Neural cell (in vitro differentiated cells): ENCODE data around the gene TRIM66. TPM values are rescaled to one million over a fixed set of nuclear protein-coding genes. Genes with fewer than 3 reads are reported as not detected.

Experiments
- H2AFZ ChIP-seq: fragments of 200-600, 300-800 bp; sonication (generic), shearing (Covaris generic); 2 replicates; pipeline ENCODE4 v1.6.0; 2014; ENCODE audit warnings: low read depth, mild to moderate bottlenecking, antibody characterized with exemption, low read length, moderate library complexity
- H3F3A ChIP-seq: fragments of 200-600 bp; shearing (Covaris generic); 2 replicates; pipeline ENCODE4 v1.6.1; 2016; ENCODE audit warnings: mild to moderate bottlenecking, moderate library complexity, mixed read lengths, antibody characterized with exemption, low read length; ENCODE audit not compliant: insufficient read depth, poor library complexity, severe bottlenecking
- H3K27ac ChIP-seq: fragments of 200-600, 300-800 bp; sonication (generic), shearing (Covaris generic); 2 replicates; pipeline ENCODE4 v1.5.1; 2014; ENCODE audit warnings: mild to moderate bottlenecking, low read length, moderate library complexity
- H3K27me3 ChIP-seq: fragments of 300-800, 200-600 bp; sonication (generic), shearing (Covaris generic); 2 replicates; pipeline ENCODE4 v1.6.0; 2014; ENCODE audit warnings: mild to moderate bottlenecking, low read depth, low read length, moderate library complexity; ENCODE audit not compliant: insufficient read depth
- H3K36me3 ChIP-seq: fragments of 300-800, 200-600 bp; sonication (generic), shearing (Covaris generic); 2 replicates; pipeline ENCODE4 v1.5.1; 2014; ENCODE audit warnings: mild to moderate bottlenecking, antibody characterized with exemption, low read length, moderate library complexity; ENCODE audit not compliant: insufficient read depth
- H3K4me2 ChIP-seq: fragments of 300-800, 200-600 bp; sonication (generic), shearing (Covaris generic); 2 replicates; pipeline ENCODE4 v1.6.0; 2014; ENCODE audit warnings: mild to moderate bottlenecking, low read length
- H3K4me3 ChIP-seq: fragments of 300-800, 200-600 bp; sonication (generic), shearing (Covaris generic); 2 replicates; pipeline ENCODE4 v1.5.1; 2014; ENCODE audit warnings: mild to moderate bottlenecking, low read length, moderate library complexity
- H3K79me2 ChIP-seq: fragments of 200-600 bp; shearing (Covaris generic); replicated peaks from 2 replicates; pipeline ENCODE4 v1.6.0; 2014; ENCODE audit warnings: mild to moderate bottlenecking, low read length, moderate library complexity; ENCODE audit not compliant: insufficient read depth
- H3K9ac ChIP-seq: fragments of 300-800, 200-600 bp; sonication (generic), shearing (Covaris generic); 2 replicates; pipeline ENCODE4 v1.6.1; 2016; ENCODE audit warnings: mild to moderate bottlenecking, low read length, mixed read lengths
- H3K9me2 ChIP-seq: fragments of 200-600 bp; shearing (Covaris generic); 2 replicates; pipeline ENCODE4 v1.6.1; 2016; ENCODE audit warnings: mild to moderate bottlenecking, low read length, mixed read lengths; ENCODE audit not compliant: insufficient read depth
- H3K9me3 ChIP-seq: fragments of 200-600, 300-800 bp; sonication (generic), shearing (Covaris generic); 2 replicates; pipeline ENCODE4 v1.6.1; 2016; ENCODE audit warnings: mild to moderate bottlenecking, mixed run types, low read length, moderate library complexity, mixed read lengths
- H4K20me1 ChIP-seq: fragments of 200-600 bp; shearing (Covaris generic); 2 replicates; pipeline ENCODE4 v1.6.1; 2016; ENCODE audit warnings: mild to moderate bottlenecking, mixed run types; ENCODE audit not compliant: insufficient read depth
- EP300 ChIP-seq: fragments of 450-650 bp; conservative IDR thresholded peaks from 2 replicates; pipeline ENCODE4 v1.6.1; 2014; ENCODE audit warnings: antibody characterized with exemption, mild to moderate bottlenecking, moderate library complexity; ENCODE audit not compliant: poor library complexity, severe bottlenecking
- EZH2 ChIP-seq: fragments of 200-600, 300-800 bp; shearing (Covaris generic), sonication (generic); IDR thresholded peaks from 2 replicates; pipeline ENCODE4 v1.6.1; 2014; ENCODE audit warnings: antibody characterized with exemption, low read length, borderline replicate concordance, mild to moderate bottlenecking; ENCODE audit not compliant: insufficient read depth, poor library complexity, severe bottlenecking
- MXI1 ChIP-seq: fragments of 450-650 bp; conservative IDR thresholded peaks from 2 replicates; pipeline ENCODE4 v1.6.1; 2014; ENCODE audit warnings: antibody characterized with exemption, mild to moderate bottlenecking; ENCODE audit not compliant: poor library complexity, severe bottlenecking
- POLR2AphosphoS5 ChIP-seq: IDR thresholded peaks from 2 replicates; pipeline ENCODE4 v1.6.1; 2012
- RAD21 ChIP-seq: fragments of 450-650 bp; conservative IDR thresholded peaks from 2 replicates; pipeline ENCODE4 v1.6.1; 2014; ENCODE audit warnings: antibody characterized with exemption, mild to moderate bottlenecking, moderate library complexity
- REST ChIP-seq: IDR thresholded peaks from 2 replicates; pipeline ENCODE4 v1.6.1; 2012; ENCODE audit warnings: borderline replicate concordance
- SMC3 ChIP-seq: fragments of 450-650 bp; conservative IDR thresholded peaks from 2 replicates; pipeline ENCODE4 v1.6.1; 2014; ENCODE audit warnings: antibody characterized with exemption, mild to moderate bottlenecking, moderate library complexity; ENCODE audit not compliant: poor library complexity
- TAF1 ChIP-seq: IDR thresholded peaks from 2 replicates; pipeline ENCODE4 v1.6.1; 2012; ENCODE audit warnings: low read depth
- polyA plus RNA-seq: library from polyadenylated mRNA; depleted of rRNA; stranded (reverse); fragments of >200 nt; gene quantifications from 2 replicates; pipeline ENCODE4 v1.2.3, GENCODE V29; 2014
- TF ChIP-seq, protein P1 (sequence below): fragments of 450-650 bp; IDR thresholded peaks from 2 replicates; pipeline ENCODE4 v1.5.1; 2014; ENCODE audit warnings: antibody characterized with exemption, mild to moderate bottlenecking, moderate library complexity; ENCODE audit not compliant: poor library complexity, severe bottlenecking

Gene TRIM66
- polyA plus RNA-seq, 1 donor from 2014 or later: 0.82 TPM

DNA sequence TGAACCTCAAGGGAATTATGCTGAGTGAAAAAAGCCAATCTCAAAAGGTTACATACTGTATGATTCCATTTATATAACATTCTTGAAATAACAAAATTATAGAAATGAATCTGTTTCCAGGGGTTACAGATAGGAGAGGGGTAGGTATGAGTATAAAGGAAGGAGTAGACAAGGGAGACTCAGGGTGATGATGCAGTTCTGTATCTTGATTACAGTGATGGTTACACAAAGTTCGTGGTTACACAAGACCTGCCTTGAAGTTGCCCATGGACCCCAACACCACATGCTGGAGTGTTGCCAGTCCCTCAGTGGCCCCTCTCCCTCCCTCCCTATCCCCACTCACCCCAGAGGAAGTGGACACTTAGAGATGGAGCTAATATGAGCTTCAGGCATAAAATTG, 108.7 kb downstream of the TRIM66 start:
- Histone ChIP-seq H3K79me2 (no peaks in the 10 kb centered on the region), H3K4me2 (no peak overlapping the region), H2AFZ (no peak overlapping the region), H3K27ac (no peak overlapping the region), H3K9me3 (no peaks in the 10 kb centered on the region), H3K27me3 (no peaks in the 10 kb centered on the region), H3K9ac (no peak overlapping the region), H4K20me1 (no peaks in the 10 kb centered on the region), H3K9me2 (no peaks in the 10 kb centered on the region), H3K4me3 (no peak overlapping the region), H3K36me3 (no peaks in the 10 kb centered on the region), H3F3A (no peaks in the 10 kb centered on the region)
- TF ChIP-seq POLR2AphosphoS5 (no peak), TAF1 (no peak), RAD21 (no peak), REST (no peak), MXI1 (no peak), EZH2 (no peak), EP300 (no peak), SMC3 (no peak)
- TF ChIP-seq, protein P1, sequence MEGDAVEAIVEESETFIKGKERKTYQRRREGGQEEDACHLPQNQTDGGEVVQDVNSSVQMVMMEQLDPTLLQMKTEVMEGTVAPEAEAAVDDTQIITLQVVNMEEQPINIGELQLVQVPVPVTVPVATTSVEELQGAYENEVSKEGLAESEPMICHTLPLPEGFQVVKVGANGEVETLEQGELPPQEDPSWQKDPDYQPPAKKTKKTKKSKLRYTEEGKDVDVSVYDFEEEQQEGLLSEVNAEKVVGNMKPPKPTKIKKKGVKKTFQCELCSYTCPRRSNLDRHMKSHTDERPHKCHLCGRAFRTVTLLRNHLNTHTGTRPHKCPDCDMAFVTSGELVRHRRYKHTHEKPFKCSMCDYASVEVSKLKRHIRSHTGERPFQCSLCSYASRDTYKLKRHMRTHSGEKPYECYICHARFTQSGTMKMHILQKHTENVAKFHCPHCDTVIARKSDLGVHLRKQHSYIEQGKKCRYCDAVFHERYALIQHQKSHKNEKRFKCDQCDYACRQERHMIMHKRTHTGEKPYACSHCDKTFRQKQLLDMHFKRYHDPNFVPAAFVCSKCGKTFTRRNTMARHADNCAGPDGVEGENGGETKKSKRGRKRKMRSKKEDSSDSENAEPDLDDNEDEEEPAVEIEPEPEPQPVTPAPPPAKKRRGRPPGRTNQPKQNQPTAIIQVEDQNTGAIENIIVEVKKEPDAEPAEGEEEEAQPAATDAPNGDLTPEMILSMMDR: no peak

DNA sequence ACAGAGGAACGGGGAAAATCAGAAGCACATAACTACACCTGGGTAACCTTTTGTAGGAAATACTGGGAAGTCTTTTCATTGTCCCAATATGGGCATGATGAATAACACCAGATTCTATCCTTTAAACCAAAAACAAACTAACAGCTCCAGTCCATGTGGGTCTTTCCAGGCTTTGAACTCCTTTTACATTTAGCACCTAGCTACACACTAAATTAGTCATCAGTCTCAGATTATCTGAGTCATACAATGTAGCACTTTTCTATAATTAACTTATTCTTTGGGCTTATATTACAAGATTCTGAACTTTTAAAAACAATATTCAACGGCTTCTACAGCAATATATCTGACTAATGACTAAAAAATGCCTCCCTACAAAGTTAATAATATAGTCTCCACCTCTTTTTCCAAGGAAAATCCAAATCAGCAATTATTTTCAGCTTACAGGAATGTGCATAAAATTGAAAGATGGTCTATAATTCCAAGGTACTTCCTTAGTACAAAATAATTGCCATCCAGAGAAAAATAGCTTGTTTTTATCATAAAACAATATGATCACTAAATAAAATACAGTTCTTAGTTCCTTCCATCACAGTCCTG, 114.8 kb downstream of the TRIM66 start:
- H3K36me3 ChIP-seq: no peaks in the 10 kb centered on the region
- no peaks in the 10 kb centered on the region for H3K79me2 ChIP-seq
- H3K27ac ChIP-seq: no peak overlapping the region
- H4K20me1 ChIP-seq: no peaks in the 10 kb centered on the region
- H3K4me2 ChIP-seq: no peak overlapping the region
- no peaks in the 10 kb centered on the region for H3K9me2 ChIP-seq
- H3K27me3 ChIP-seq: no peaks in the 10 kb centered on the region
- no peak for TF ChIP-seq EP300
- no peak for TF ChIP-seq SMC3
- TF ChIP-seq, protein P1: no peak
- no peak for TF ChIP-seq POLR2AphosphoS5
- no peak for TF ChIP-seq RAD21
- no peak for TF ChIP-seq EZH2
- TF ChIP-seq MXI1: no peak
- no peak for TF ChIP-seq TAF1
- no peak for TF ChIP-seq REST
- H3K9ac ChIP-seq: no peak overlapping the region
- H3K4me3 ChIP-seq: no peak overlapping the region
- no peak overlapping the region for H2AFZ ChIP-seq
- H3F3A ChIP-seq: no peaks in the 10 kb centered on the region
- no peaks in the 10 kb centered on the region for H3K9me3 ChIP-seq
